CD4-positive, alpha-beta T cell treated with Interleukin-21 for 1 hour (primary cell): ENCODE data around the gene HSPBAP1.
"Not testable (repeated sequence)": the region's sequence is repeated elsewhere in the genome, so short reads cannot be mapped to it uniquely, and the experiment has no call there.

Experiments
- DNase-seq: peaks from one replicate; pipeline ENCODE4 v3.0.0-alpha.2; 2020

The HSPBAP1 gene

GRCh38 chr3:122732682-122733525 is 60.7 kb downstream of the HSPBAP1 start:
- not testable (repeated sequence) for DNase-seq

GRCh38 chr3:122730240-122730639 is 63.4 kb downstream of the HSPBAP1 start:
- DNase-seq: no peak

- DNase-seq: no peak
Measured at GRCh38 chr3:122728756-122729514, 64.7 kb downstream of the HSPBAP1 start.

- DNase-seq: no peak
Measured at GRCh38 chr3:122728186-122728585, 65.4 kb downstream of the HSPBAP1 start.

GRCh38 chr3:122727766-122728165 is 65.9 kb downstream of the HSPBAP1 start:
- DNase-seq: no peak

GRCh38 chr3:122727294-122727693 is 66.3 kb downstream of the HSPBAP1 start:
- DNase-seq: no peak

- no peak for DNase-seq
Measured at GRCh38 chr3:122725106-122725505, 68.5 kb downstream of the HSPBAP1 start.

- no peak for DNase-seq
Measured at GRCh38 chr3:122719273-122719921, 74.2 kb downstream of the HSPBAP1 start.

- DNase-seq: no peak
Measured at GRCh38 chr3:122716667-122717066, 77.0 kb downstream of the HSPBAP1 start.

- no peak for DNase-seq
Measured at GRCh38 chr3:122714273-122714672, 79.4 kb downstream of the HSPBAP1 start.

- not testable (repeated sequence) for DNase-seq
Measured at GRCh38 chr3:122710616-122711251, 82.9 kb downstream of the HSPBAP1 start.

GRCh38 chr3:122705379-122705778 is 88.3 kb downstream of the HSPBAP1 start:
- no peak for DNase-seq

GRCh38 chr3:122700193-122700592 is 93.4 kb downstream of the HSPBAP1 start:
- DNase-seq: no peak

GRCh38 chr3:122697952-122698620 is 95.5 kb downstream of the HSPBAP1 start:
- no peak for DNase-seq

GRCh38 chr3:122695927-122696561 is 97.6 kb downstream of the HSPBAP1 start:
- no peak for DNase-seq

- no peak for DNase-seq
Measured at GRCh38 chr3:122694966-122695365, 98.7 kb downstream of the HSPBAP1 start.

- DNase-seq: no peak
Measured at GRCh38 chr3:122692674-122693073, 101.0 kb downstream of the HSPBAP1 start.

GRCh38 chr3:122691195-122691594 is 102.4 kb downstream of the HSPBAP1 start:
- DNase-seq: no peak

GRCh38 chr3:122690096-122690495 is 103.5 kb downstream of the HSPBAP1 start:
- DNase-seq: no peak
